ENCODE data around the gene CETP. TPM values are rescaled to one million over a fixed set of nuclear protein-coding genes. Genes with fewer than 3 reads are reported as not detected.

The CETP gene
- total RNA-seq, 4 donors from 2014 or later, result 0.72 to 1.7 TPM; not detected in 2

DNA sequence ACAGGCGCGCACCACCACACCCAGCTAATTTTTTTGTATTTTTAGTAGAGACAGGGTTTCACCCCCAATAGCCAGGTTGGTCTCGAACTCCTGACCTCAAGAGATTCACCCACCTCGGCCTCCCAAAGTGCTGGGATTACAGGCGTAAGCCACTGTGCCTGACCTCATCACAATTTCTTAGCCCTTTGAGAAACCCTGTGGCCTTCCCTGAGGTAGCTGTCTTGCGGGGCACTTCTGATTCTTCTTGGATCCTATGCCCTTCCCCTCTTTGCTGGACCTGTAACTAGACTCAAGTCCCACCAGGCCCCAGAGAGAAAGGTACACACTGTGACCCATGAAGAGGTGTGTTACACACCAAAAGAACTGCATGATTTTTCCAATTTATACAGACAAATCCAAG, 13.5 kb upstream of the CETP start:
- Histone ChIP-seq H3K4me1 (peaks cover 15% of the 10 kb centered on the region), H3K27me3 (no peaks in the 10 kb centered on the region), H3K9me3 (no peaks in the 10 kb centered on the region), H3K4me3 (no peak overlapping the region), H3K36me3 (peaks cover 30% of the 10 kb centered on the region), H3K27ac (no peak overlapping the region)
- no peak for DNase-seq (ENCODE audit: low spot score in 2 of 2)
- 97% methylated on average over 6 of the region's 6 CpGs for WGBS
- TF ChIP-seq CTCF (IDR thresholded peaks at IDR 0.05) (no peak), POLR2AphosphoS5 (IDR thresholded peaks at IDR 0.05) (no peak), EP300 (IDR thresholded peaks at IDR 0.05) (no peak), POLR2A (IDR thresholded peaks at IDR 0.05) (no peak)

DNA sequence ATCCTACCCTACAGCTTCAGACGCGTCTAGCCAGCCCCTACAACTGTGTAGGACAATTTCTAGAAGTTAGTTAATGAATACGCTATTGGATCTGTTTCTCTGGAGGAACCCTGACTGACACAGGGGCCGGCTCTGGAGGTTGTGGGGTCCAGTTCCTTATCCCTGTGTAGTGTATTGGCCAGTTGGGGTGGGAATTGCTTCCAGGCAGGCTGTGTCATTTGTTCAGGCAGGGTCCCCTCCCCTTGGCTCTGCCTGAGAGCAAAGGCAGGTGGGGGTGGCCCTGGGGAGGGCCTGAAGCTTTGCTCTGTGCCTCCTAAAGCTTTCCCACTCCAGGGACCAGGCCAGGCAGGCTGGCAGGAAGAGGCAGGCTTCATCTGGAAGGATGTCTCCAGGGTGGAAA, 11.7 kb upstream of the CETP start:
- H3K4me3 ChIP-seq, result no peak overlapping the region
- WGBS, result 88% methylated on average over 4 of the region's 4 CpGs
- TF ChIP-seq POLR2AphosphoS5 (IDR thresholded peaks at IDR 0.05) (no peak), EP300 (IDR thresholded peaks at IDR 0.05) (no peak), POLR2A (IDR thresholded peaks at IDR 0.05) (no peak), CTCF (IDR thresholded peaks at IDR 0.05) (no peak)
- H3K27me3 ChIP-seq, result no peaks in the 10 kb centered on the region
- H3K4me1 ChIP-seq, result peaks cover 4% of the 10 kb centered on the region
- H3K36me3 ChIP-seq, result peaks cover 12% of the 10 kb centered on the region
- H3K27ac ChIP-seq, result no peak overlapping the region
- no peaks in the 10 kb centered on the region for H3K9me3 ChIP-seq
- peak in 1 of 2 donors; percentile 37 for DNase-seq (ENCODE audit: low spot score in 2 of 2)

DNA sequence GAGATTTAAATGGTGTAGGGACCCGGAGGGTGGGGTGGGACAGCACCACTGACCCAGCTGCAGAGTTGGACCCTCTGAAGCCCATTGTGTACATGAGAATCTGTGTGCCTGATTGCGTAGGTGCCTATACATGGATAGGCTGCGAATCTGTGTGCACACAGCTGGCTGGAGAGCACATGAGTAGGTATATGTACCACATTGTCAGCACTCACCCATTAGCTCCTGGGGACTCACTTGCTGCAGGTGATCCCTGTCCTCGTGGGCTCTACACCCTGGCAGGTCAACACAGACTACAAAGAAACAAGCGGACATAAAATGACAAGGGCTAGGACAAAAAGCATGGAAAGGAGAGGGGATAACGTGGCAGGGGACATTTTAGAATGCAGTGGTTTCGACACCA, 11.3 kb upstream of the CETP start:
- peaks cover under 1% of the 10 kb centered on the region for H3K4me1 ChIP-seq
- no peak for DNase-seq (ENCODE audit: low spot score in 2 of 2)
- no peak for TF ChIP-seq POLR2A (IDR thresholded peaks at IDR 0.05)
- TF ChIP-seq CTCF (IDR thresholded peaks at IDR 0.05), result no peak
- no peak for TF ChIP-seq EP300 (IDR thresholded peaks at IDR 0.05)
- TF ChIP-seq POLR2AphosphoS5 (IDR thresholded peaks at IDR 0.05), result no peak
- WGBS, result 86% methylated on average over 7 of the region's 7 CpGs
- no peak overlapping the region for H3K4me3 ChIP-seq
- H3K27ac ChIP-seq, result no peak overlapping the region
- H3K9me3 ChIP-seq, result no peaks in the 10 kb centered on the region
- no peaks in the 10 kb centered on the region for H3K27me3 ChIP-seq
- H3K36me3 ChIP-seq, result peaks cover 8% of the 10 kb centered on the region

DNA sequence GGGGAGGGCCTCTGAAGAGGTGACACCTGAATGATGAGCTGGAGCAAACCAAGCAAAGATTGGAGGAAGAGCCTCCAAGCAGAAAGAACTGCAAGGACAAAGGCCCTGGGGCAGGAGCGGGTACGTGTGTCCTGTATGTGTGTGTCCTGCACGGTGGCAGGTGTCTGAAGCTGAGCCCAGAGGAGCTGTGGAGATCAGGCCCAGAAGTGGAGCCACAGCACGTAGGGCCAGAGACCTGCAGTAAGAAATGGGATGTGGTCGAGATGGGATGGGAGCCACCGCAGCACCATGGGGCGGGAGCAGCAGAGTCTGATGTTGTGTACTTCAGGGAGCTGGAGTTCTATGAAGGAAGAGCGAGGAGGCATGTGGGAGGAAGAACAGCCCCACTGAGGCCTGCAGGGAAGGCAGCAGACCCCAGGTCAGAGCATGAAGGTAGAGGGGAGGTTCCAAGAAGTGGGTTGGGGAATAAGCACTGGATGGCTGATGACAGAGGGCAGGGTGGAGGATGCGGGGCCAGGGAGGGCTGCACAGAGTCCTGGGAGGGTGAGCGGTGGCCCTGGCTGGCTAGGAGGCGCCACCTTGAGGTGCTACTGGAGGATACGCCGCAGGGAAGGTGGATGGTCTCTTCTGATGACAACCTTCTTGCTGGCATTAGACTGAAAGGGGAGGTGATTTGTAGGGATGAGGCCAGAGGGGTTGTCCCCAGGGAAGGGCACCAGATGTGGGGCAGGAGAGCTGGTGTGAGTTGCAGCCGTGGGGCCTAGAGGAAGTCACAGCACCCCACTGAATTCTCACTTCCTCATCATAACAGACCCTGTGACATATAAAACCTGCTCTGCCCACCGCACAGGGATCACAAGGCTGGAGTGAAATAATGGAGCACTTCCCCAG, 10.6 kb upstream of the CETP start:
- WGBS, result 67% methylated on average over 15 of the region's 15 CpGs
- no peaks in the 10 kb centered on the region for H3K4me1 ChIP-seq
- no peaks in the 10 kb centered on the region for H3K27me3 ChIP-seq
- no peak overlapping the region for H3K27ac ChIP-seq
- no peaks in the 10 kb centered on the region for H3K9me3 ChIP-seq
- peak in 1 of 2 donors; percentile 48 for TF ChIP-seq CTCF (IDR thresholded peaks at IDR 0.05)
- TF ChIP-seq POLR2AphosphoS5 (IDR thresholded peaks at IDR 0.05), result no peak
- H3K36me3 ChIP-seq, result peaks cover 4% of the 10 kb centered on the region
- no peak overlapping the region for H3K4me3 ChIP-seq
- DNase-seq (ENCODE audit: low spot score in 2 of 2), result peak in 1 of 2 donors; percentile 67

DNA sequence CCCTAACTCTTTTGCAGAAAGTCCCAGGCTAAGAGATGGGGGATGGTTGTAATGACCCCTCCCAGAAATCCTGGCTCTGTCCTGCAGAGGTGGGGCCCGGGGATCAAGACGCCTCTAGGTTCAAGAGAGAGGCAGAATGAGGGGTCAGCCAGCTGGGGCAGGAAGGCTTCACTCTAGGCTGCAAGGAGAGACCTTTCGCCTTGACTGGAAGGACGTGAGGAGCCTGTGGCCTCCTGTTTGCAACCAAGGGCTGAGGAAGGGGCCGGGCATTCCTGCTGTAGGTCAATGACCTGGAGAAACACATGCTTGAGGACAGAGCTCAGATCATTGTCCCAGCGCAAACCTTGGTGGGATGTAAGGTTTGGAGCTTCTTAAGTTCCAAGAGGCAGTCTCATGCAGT, 8.7 kb upstream of the CETP start:
- H3K4me1 ChIP-seq, result no peaks in the 10 kb centered on the region
- H3K4me3 ChIP-seq, result no peak overlapping the region
- H3K27me3 ChIP-seq, result no peaks in the 10 kb centered on the region
- H3K36me3 ChIP-seq, result no peaks in the 10 kb centered on the region
- no peak for TF ChIP-seq EP300 (IDR thresholded peaks at IDR 0.05)
- TF ChIP-seq CTCF (IDR thresholded peaks at IDR 0.05), result no peak
- no peak for TF ChIP-seq POLR2A (IDR thresholded peaks at IDR 0.05)
- 78% methylated on average over 6 of the region's 6 CpGs for WGBS
- peak in 1 of 2 donors; percentile 46 for DNase-seq (ENCODE audit: low spot score in 2 of 2)
- H3K27ac ChIP-seq, result no peak overlapping the region
- H3K9me3 ChIP-seq, result no peaks in the 10 kb centered on the region

Data from suprapubic skin (tissue), 4 donors.